CD4-positive, alpha-beta T cell (primary cell): Measurements from ENCODE around the gene DYNLRB1. TPM values are rescaled to one million over a fixed set of nuclear protein-coding genes. Genes with fewer than 3 reads are reported as not detected.
A peak's percentile ranks its signal among the peaks of the same experiment; 100 is the strongest.

Source experiments
- ATAC-seq: fragments of 200-7000 bp; cut with Tn5 transposase; one replicate; pipeline ENCODE4 v1.10.0; 2022; ENCODE audit warnings: mild to moderate bottlenecking; ENCODE audit not compliant: poor library complexity
- CTCF ChIA-PET: fragments of 350-600 bp; sonication (Branson Sonifier 250); formaldehyde crosslinking; loops from one replicate; lab custom pipeline; 2021; ENCODE audit warnings: antibody characterized with exemption, inconsistent platforms; lab: Charles Lee
- POLR2A ChIA-PET: fragments of 350-600 bp; sonication (Branson Sonifier 250); formaldehyde crosslinking; loops from one replicate; lab custom pipeline; 2021; ENCODE audit warnings: antibody characterized with exemption, inconsistent platforms; lab: Charles Lee
- DNase-seq, 14 experiments: peaks; one replicate each; pipeline ENCODE4 v3.0.0-alpha.2; 2013 to 2020; ENCODE audit warnings: mixed read lengths in 2 of 14
- H3K27ac ChIP-seq, 2 donors: one replicate each; pipeline versions ENCODE4 v1.5.1 to v1.7.0; 2013; ENCODE audit warnings: low read length in 2 of 2, low read depth in 1 of 2, mild to moderate bottlenecking in 1 of 2
- H3K27me3 ChIP-seq, 2 experiments: 1 replicate in 1 of 2; 2 replicates in 1 of 2; pipeline versions ENCODE4 v1.6.1 to v1.7.0; 2013; ENCODE audit warnings: low read length in 2 of 2, control low read depth in 1 of 2, mild to moderate bottlenecking in 1 of 2, moderate library complexity in 1 of 2; ENCODE audit not compliant: insufficient read depth in 2 of 2, control insufficient read depth in 1 of 2
- H3K36me3 ChIP-seq: one replicate; pipeline ENCODE4 v1.6.1; 2013; ENCODE audit warnings: low read length, control low read depth; ENCODE audit not compliant: insufficient read depth
- H3K4me1 ChIP-seq: one replicate; pipeline ENCODE4 v1.6.1; 2013; ENCODE audit warnings: low read length, control low read depth; ENCODE audit not compliant: insufficient read depth
- H3K4me3 ChIP-seq: one replicate; pipeline ENCODE4 v1.5.1; 2013; ENCODE audit warnings: mild to moderate bottlenecking, low read length, moderate library complexity
- H3K9me3 ChIP-seq, 2 experiments: 1 replicate in 1 of 2; 2 replicates in 1 of 2; pipeline versions ENCODE4 v1.6.1 to v1.7.0; 2013; ENCODE audit warnings: low read length in 2 of 2, mild to moderate bottlenecking in 2 of 2, control low read depth in 1 of 2, moderate library complexity in 1 of 2; ENCODE audit not compliant: control insufficient read depth in 1 of 2, insufficient read depth in 1 of 2
- H3K27ac Mint-ChIP-seq: one replicate; pipeline ENCODE4 v1.8.0; 2020; ENCODE audit warnings: mixed read lengths
- H3K27me3 Mint-ChIP-seq: one replicate; pipeline ENCODE4 v1.8.0; 2021; ENCODE audit warnings: mixed read lengths
- H3K36me3 Mint-ChIP-seq: one replicate; pipeline ENCODE4 v1.8.0; 2021; ENCODE audit warnings: low read depth, mixed read lengths
- H3K4me1 Mint-ChIP-seq: one replicate; pipeline ENCODE4 v1.8.0; 2021; ENCODE audit warnings: low read depth, mixed read lengths
- H3K4me3 Mint-ChIP-seq: one replicate; pipeline ENCODE4 v1.8.0; 2020; ENCODE audit warnings: mild to moderate bottlenecking, mixed read lengths
- H3K9me3 Mint-ChIP-seq: one replicate; pipeline ENCODE4 v1.8.0; 2020; ENCODE audit warnings: mixed read lengths
- intact Hi-C, 2 experiments: fragments of 100-400 bp; cut with DNase I in 1 of 2; cut with micrococcal nuclease in 1 of 2; formaldehyde crosslinking; loops; one replicate each; pipeline versions ENCODE4 v1.15.1 to v1.9.0; 2023 to 2025; cut with DNase I, micrococcal nuclease
- total RNA-seq, 174 experiments: library from RNA in 2 of 174; stranded (reverse) in 2 of 174; gene quantifications; one replicate each; pipeline ENCODE4 v1.2.3 and lab custom pipeline; 2021 to 2026
- TF ChIP-seq, protein P1 (sequence below): fragments of 200-600 bp; IDR thresholded peaks from one replicate; pipeline ENCODE4 v1.8.0; 2022; ENCODE audit warnings: antibody characterized with exemption, mild to moderate bottlenecking

DYNLRB1 gene
- total RNA-seq, 2 experiments from 2014 or later, result 38.3 to 40.3 TPM

DNA sequence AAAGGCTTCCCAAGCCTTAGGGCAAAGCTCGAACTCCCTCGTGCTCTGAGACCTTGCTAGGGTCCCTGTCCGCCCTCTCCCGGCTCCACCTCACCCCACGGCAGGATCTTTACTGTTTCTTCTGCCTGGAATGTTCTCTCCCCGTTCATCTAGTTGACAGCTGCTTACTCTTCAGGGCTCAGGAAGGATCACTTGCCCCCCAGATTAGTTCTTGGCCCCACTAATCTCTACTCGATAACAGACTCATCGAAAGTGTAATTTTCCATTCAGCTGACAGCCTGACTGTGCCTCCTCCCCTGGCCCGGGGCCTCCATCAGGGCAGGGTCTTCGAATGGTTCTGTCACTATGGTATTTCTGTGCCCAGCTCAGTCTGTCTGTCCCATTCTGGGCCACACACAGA lies 45.4 kb downstream of the DYNLRB1 start:
- no peaks in the 10 kb centered on the region for H3K9me3 ChIP-seq
- peaks cover 14% of the 10 kb centered on the region for H3K4me1 Mint-ChIP-seq
- peak overlapping the region; percentile 86 for H3K27ac Mint-ChIP-seq
- CTCF ChIA-PET, result interaction anchor here (0.6 to 1.7 kb wide), 4 partner anchors 9 to 113 kb away, joined by 3 to 4 read pairs (median 4); no protein-coding TSS in a partner anchor
- TF ChIP-seq, protein P1, sequence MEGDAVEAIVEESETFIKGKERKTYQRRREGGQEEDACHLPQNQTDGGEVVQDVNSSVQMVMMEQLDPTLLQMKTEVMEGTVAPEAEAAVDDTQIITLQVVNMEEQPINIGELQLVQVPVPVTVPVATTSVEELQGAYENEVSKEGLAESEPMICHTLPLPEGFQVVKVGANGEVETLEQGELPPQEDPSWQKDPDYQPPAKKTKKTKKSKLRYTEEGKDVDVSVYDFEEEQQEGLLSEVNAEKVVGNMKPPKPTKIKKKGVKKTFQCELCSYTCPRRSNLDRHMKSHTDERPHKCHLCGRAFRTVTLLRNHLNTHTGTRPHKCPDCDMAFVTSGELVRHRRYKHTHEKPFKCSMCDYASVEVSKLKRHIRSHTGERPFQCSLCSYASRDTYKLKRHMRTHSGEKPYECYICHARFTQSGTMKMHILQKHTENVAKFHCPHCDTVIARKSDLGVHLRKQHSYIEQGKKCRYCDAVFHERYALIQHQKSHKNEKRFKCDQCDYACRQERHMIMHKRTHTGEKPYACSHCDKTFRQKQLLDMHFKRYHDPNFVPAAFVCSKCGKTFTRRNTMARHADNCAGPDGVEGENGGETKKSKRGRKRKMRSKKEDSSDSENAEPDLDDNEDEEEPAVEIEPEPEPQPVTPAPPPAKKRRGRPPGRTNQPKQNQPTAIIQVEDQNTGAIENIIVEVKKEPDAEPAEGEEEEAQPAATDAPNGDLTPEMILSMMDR, result no peak
- POLR2A ChIA-PET, result interaction anchor here (1.0 kb wide), 1 partner anchor 18 kb away, joined by 3 read pairs; no protein-coding TSS in a partner anchor
- H3K4me3 Mint-ChIP-seq, result peak overlapping the region; percentile 81
- ATAC-seq (no peak), DNase-seq (no peak)
- H3K9me3 Mint-ChIP-seq, result no peaks in the 10 kb centered on the region
- no peak overlapping the region for H3K4me3 ChIP-seq
- no peak overlapping the region for H3K27ac ChIP-seq
- H3K4me1 ChIP-seq, result peaks cover 11% of the 10 kb centered on the region
- no peaks in the 10 kb centered on the region for H3K27me3 ChIP-seq
- H3K27me3 Mint-ChIP-seq, result no peaks in the 10 kb centered on the region
- peaks cover 3% of the 10 kb centered on the region for H3K36me3 ChIP-seq
- H3K36me3 Mint-ChIP-seq, result peaks cover 5% of the 10 kb centered on the region
- intact Hi-C loops, result loop anchor here in 1 of 2 experiments (5.0 kb wide), 1 partner anchor 116 kb away; the partner anchor contains the start of gene PIGU

DNA sequence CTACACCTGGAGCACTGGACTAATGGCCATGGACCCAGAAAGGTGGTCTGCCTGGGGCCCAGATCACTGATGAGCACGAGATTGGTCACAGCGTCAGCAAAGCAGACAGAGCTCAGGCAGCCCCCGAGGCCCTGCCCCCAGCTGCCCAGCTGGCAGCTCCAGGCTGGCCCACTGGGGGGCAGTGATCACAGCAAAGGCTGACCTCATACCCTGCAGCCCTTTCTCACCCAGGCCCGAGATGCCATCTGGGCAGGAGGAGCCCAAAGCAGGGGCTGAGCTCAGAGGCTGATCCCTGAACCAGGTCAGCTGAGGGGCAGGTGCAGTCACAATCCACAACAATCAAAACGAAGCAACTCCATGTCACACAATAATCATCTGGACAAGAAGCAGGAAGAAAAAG lies 46.4 kb downstream of the DYNLRB1 start:
- Histone ChIP-seq H3K4me3 (no peak overlapping the region), H3K27me3 (no peaks in the 10 kb centered on the region), H3K27ac (no peak overlapping the region), H3K4me1 (peaks cover 8% of the 10 kb centered on the region), H3K9me3 (no peaks in the 10 kb centered on the region), H3K36me3 (peaks cover 6% of the 10 kb centered on the region)
- TF ChIP-seq, protein P1, result no peak
- DNase-seq (peak in 1 of 14 experiments; percentile 41), ATAC-seq (no peak)
- Mint-ChIP-seq H3K4me1 (peaks cover 9% of the 10 kb centered on the region), H3K36me3 (peaks cover 8% of the 10 kb centered on the region), H3K4me3 (no peak overlapping the region), H3K27me3 (no peaks in the 10 kb centered on the region), H3K27ac (peak overlapping the region; percentile 86), H3K9me3 (no peaks in the 10 kb centered on the region)
- POLR2A ChIA-PET, result interaction anchor here (0.7 to 1.0 kb wide), 2 partner anchors 17 to 115 kb away, joined by 3 read pairs; no protein-coding TSS in a partner anchor
- intact Hi-C loops, result loop anchor here in 1 of 2 experiments (5.0 kb wide), 1 partner anchor 115 kb away; the partner anchor contains the start of gene PIGU
- CTCF ChIA-PET, result interaction anchor here (1.6 kb wide), 1 partner anchor 25 kb away, joined by 4 read pairs; no protein-coding TSS in a partner anchor

DNA sequence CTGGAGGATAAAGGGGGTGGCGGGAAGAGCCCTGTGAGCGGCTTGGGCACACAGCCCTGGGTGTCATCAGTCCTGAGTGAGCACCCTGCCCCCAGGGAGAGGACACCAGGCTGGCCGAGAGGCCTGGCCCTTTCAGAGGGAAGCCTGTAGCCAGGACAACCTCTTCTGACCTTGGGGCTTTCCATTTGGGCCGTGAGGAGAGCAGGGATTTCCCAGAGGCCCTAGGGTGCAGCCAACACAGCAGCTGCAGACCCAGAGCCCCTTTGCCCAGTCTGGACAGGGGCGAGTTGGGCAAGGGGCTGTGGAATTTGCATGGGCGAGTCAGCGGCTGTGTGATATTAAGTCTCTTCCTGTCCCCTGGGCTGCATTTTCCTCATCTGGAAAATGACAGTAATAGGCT lies 48.6 kb downstream of the DYNLRB1 start:
- intact Hi-C loops, result loop anchor here in 1 of 2 experiments (5.0 kb wide), 1 partner anchor 112 kb away; the partner anchor contains the start of gene PIGU
- H3K9me3 Mint-ChIP-seq, result no peaks in the 10 kb centered on the region
- peaks cover 16% of the 10 kb centered on the region for H3K36me3 ChIP-seq
- no peak overlapping the region for H3K27ac ChIP-seq
- H3K27me3 ChIP-seq, result no peaks in the 10 kb centered on the region
- TF ChIP-seq, protein P1, result no peak
- H3K9me3 ChIP-seq, result no peaks in the 10 kb centered on the region
- H3K36me3 Mint-ChIP-seq, result peaks cover 20% of the 10 kb centered on the region
- H3K27ac Mint-ChIP-seq, result no peak overlapping the region
- no peaks in the 10 kb centered on the region for H3K4me1 ChIP-seq
- no peak overlapping the region for H3K4me3 ChIP-seq
- POLR2A ChIA-PET, result no interaction called here
- H3K27me3 Mint-ChIP-seq, result no peaks in the 10 kb centered on the region
- no peak overlapping the region for H3K4me3 Mint-ChIP-seq
- no peak for ATAC-seq
- CTCF ChIA-PET, result no interaction called here
- no peaks in the 10 kb centered on the region for H3K4me1 Mint-ChIP-seq
- DNase-seq, result peak in 1 of 14 experiments; percentile 28
